HEK293 (cell line): ENCODE measurements around the gene PRG3.

Source experiments
- CTCF ChIA-PET: fragments of 350-600 bp; formaldehyde crosslinking; extraction: SDS; loops from one replicate; lab custom pipeline; 2021; ENCODE audit warnings: antibody characterized with exemption; lab: Yijun Ruan, JAX
- POLR2A ChIA-PET: fragments of 300-600 bp; formaldehyde crosslinking; extraction: SDS; loops from one replicate; lab custom pipeline; 2020; ENCODE audit warnings: antibody characterized with exemption, inconsistent platforms; lab: Yijun Ruan, JAX
- H3K27ac ChIP-seq: fragments of 200-500 bp; sonication (Bioruptor generic); 2 replicates; pipeline ENCODE4 v1.5.1; 2014; ENCODE audit warnings: low read depth, low read length, control low read depth, inconsistent platforms; ENCODE audit errors: extremely low read depth
- H3K36me3 ChIP-seq, 2 experiments: fragments of 200-500 bp in 1 of 2; sonication (Bioruptor generic) in 1 of 2; 1 replicate in 1 of 2; 2 replicates in 1 of 2; pipeline ENCODE4 v1.5.1; 2014 to 2017; ENCODE audit warnings: inconsistent platforms in 2 of 2, low read length in 2 of 2; ENCODE audit not compliant: control insufficient read depth in 2 of 2, insufficient read depth in 1 of 2
- H3K4me1 ChIP-seq: fragments of 200-500 bp; sonication (Bioruptor generic); 2 replicates; pipeline ENCODE4 v1.5.1; 2014; ENCODE audit warnings: mild to moderate bottlenecking, low read length, inconsistent platforms; ENCODE audit not compliant: control insufficient read depth, insufficient read depth
- H3K4me3 ChIP-seq: 2 replicates; pipeline ENCODE4 v1.5.1; 2011; ENCODE audit warnings: low read depth, mild to moderate bottlenecking, control low read depth, low read length, moderate library complexity
- H3K9me3 ChIP-seq: fragments of 200-500 bp; sonication (Bioruptor generic); 2 replicates; pipeline ENCODE4 v1.5.1; 2014; ENCODE audit warnings: low read depth, low read length, inconsistent platforms; ENCODE audit not compliant: control insufficient read depth, insufficient read depth
- CTCF ChIP-seq: fragments of 450-650 bp; formaldehyde crosslinking; IDR thresholded peaks from 2 replicates; pipeline ENCODE4 v1.5.1; 2016; ENCODE audit warnings: missing biosample characterization, missing genetic modification characterization
- PRDM10 ChIP-seq: fragments of 450-650 bp; formaldehyde crosslinking; IDR thresholded peaks from 2 replicates; pipeline ENCODE4 v1.5.1; 2016; ENCODE audit warnings: missing biosample characterization, missing genetic modification characterization
- PRDM2 ChIP-seq: fragments of 450-650 bp; formaldehyde crosslinking; IDR thresholded peaks from 2 replicates; pipeline ENCODE4 v1.5.1; 2016; ENCODE audit warnings: missing biosample characterization, missing genetic modification characterization, borderline replicate concordance
- SALL2 ChIP-seq: fragments of 450-650 bp; formaldehyde crosslinking; IDR thresholded peaks from 2 replicates; pipeline ENCODE4 v1.5.0; 2017; ENCODE audit warnings: missing biosample characterization, mild to moderate bottlenecking, missing genetic modification characterization, borderline replicate concordance
- SCRT1 ChIP-seq: fragments of 450-650 bp; formaldehyde crosslinking; IDR thresholded peaks from 2 replicates; pipeline ENCODE4 v1.5.1; 2016; ENCODE audit warnings: missing biosample characterization, missing genetic modification characterization, borderline replicate concordance
- ZBTB17 ChIP-seq: fragments of 450-650 bp; formaldehyde crosslinking; IDR thresholded peaks from 2 replicates; pipeline ENCODE4 v1.5.1; 2016; ENCODE audit warnings: missing biosample characterization, missing genetic modification characterization
- ZBTB20 ChIP-seq: fragments of 450-650 bp; formaldehyde crosslinking; IDR thresholded peaks from 2 replicates; pipeline ENCODE4 v1.5.1; 2016; ENCODE audit warnings: missing biosample characterization, missing genetic modification characterization
- ZNF114 ChIP-seq: fragments of 450-650 bp; formaldehyde crosslinking; IDR thresholded peaks from 2 replicates; pipeline ENCODE4 v1.5.0; 2017; ENCODE audit warnings: missing biosample characterization, missing genetic modification characterization
- ZNF184 ChIP-seq: fragments of 450-650 bp; IDR thresholded peaks from 2 replicates; pipeline ENCODE4 v1.5.1; 2018; ENCODE audit warnings: missing biosample characterization, mild to moderate bottlenecking, missing genetic modification characterization
- ZNF214 ChIP-seq: fragments of 450-650 bp; formaldehyde crosslinking; IDR thresholded peaks from 2 replicates; pipeline ENCODE4 v1.5.1; 2017; ENCODE audit warnings: missing biosample characterization, mild to moderate bottlenecking, missing genetic modification characterization, borderline replicate concordance
- ZNF335 ChIP-seq: fragments of 450-650 bp; formaldehyde crosslinking; conservative IDR thresholded peaks from 2 replicates; pipeline ENCODE4 v1.5.1; 2016; ENCODE audit warnings: missing biosample characterization, missing genetic modification characterization
- ZNF416 ChIP-seq: fragments of 450-650 bp; formaldehyde crosslinking; IDR thresholded peaks from 2 replicates; pipeline ENCODE4 v1.5.1; 2016; ENCODE audit warnings: missing biosample characterization, missing genetic modification characterization
- ZNF658 ChIP-seq: fragments of 450-650 bp; formaldehyde crosslinking; IDR thresholded peaks from 2 replicates; pipeline ENCODE4; 2016; ENCODE audit warnings: missing biosample characterization, missing genetic modification characterization
- ZNF677 ChIP-seq: fragments of 450-650 bp; IDR thresholded peaks from 2 replicates; pipeline ENCODE4 v1.5.0; 2018; ENCODE audit warnings: missing biosample characterization, mild to moderate bottlenecking, missing genetic modification characterization, moderate library complexity
- ZNF768 ChIP-seq: fragments of 450-650 bp; formaldehyde crosslinking; IDR thresholded peaks from 2 replicates; pipeline ENCODE4 v1.5.1; 2018; ENCODE audit warnings: missing biosample characterization, mild to moderate bottlenecking, missing genetic modification characterization
- ZNF777 ChIP-seq: fragments of 450-650 bp; formaldehyde crosslinking; IDR thresholded peaks from 2 replicates; pipeline ENCODE4 v1.5.1; 2017; ENCODE audit warnings: missing biosample characterization, missing genetic modification characterization, borderline replicate concordance
- ZNF792 ChIP-seq: fragments of 450-650 bp; formaldehyde crosslinking; IDR thresholded peaks from 2 replicates; pipeline ENCODE4 v1.5.1; 2016; ENCODE audit warnings: missing biosample characterization, missing genetic modification characterization
- ZSCAN4 ChIP-seq: fragments of 450-650 bp; formaldehyde crosslinking; IDR thresholded peaks from 2 replicates; pipeline ENCODE4 v1.5.1; 2017; ENCODE audit warnings: missing biosample characterization, missing genetic modification characterization

PRG3 gene

GRCh38 chr11:57335343-57336110 is 45.4 kb downstream of the PRG3 start, which contains the start of gene SSRP1 (continued):
- peak; percentile 96 for TF ChIP-seq PRDM10 (tag by site-specific recombination)
- no peak for TF ChIP-seq ZNF768
- TF ChIP-seq ZNF114 (tag by site-specific recombination) = no peak
- no peak for TF ChIP-seq PRDM2 (tag by site-specific recombination)
- TF ChIP-seq ZNF335 = peak; percentile 87
- TF ChIP-seq ZBTB17 (tag by site-specific recombination) = no peak

GRCh38 chr11:57335023-57335342 is 46.0 kb downstream of the PRG3 start:
- CTCF ChIA-PET = interaction anchor here (0.6 to 1.2 kb wide), 3 partner anchors 15 to 123 kb away, joined by 3 to 5 read pairs (median 4); no protein-coding TSS in a partner anchor
- no peaks in the 10 kb centered on the region for H3K4me1 ChIP-seq
- no peak for TF ChIP-seq ZNF792 (tag by site-specific recombination)
- no peak for TF ChIP-seq ZNF114 (tag by site-specific recombination)
- TF ChIP-seq ZBTB20 (tag by site-specific recombination) = peak; percentile 93
- TF ChIP-seq, all 188 proteins: peak for 1
- Histone ChIP-seq H3K36me3 (peaks cover 0 to 50% of the 10 kb centered on the region in 2 experiments; a peak in 1 of 3 replicates), H3K9me3 (no peaks in the 10 kb centered on the region), H3K27ac (peak overlapping the region; percentile 59; the same call in 1 of the 2 replicates), H3K4me3 (peak overlapping the region; percentile 55)
- POLR2A ChIA-PET = interaction anchor here (2.2 to 3.9 kb wide), 3 partner anchors 10 to 22 kb away, joined by 8 to 78 read pairs (median 11); partner anchors contain the start of gene TNKS1BP1

- Histone ChIP-seq H3K36me3 (peaks cover 0 to 71% of the 10 kb centered on the region in 2 experiments; a peak in 1 of 3 replicates), H3K4me3 (no peak overlapping the region), H3K4me1 (no peaks in the 10 kb centered on the region), H3K9me3 (no peaks in the 10 kb centered on the region), H3K27ac (no peak overlapping the region)
- ChIA-PET CTCF (interaction anchor here (1.1 to 1.8 kb wide), 3 partner anchors 17 to 468 kb away, joined by 3 to 4 read pairs (median 3); no protein-coding TSS in a partner anchor), POLR2A (no interaction called here)
- TF ChIP-seq SCRT1 (tag by site-specific recombination) (no peak), ZNF677 (tag by site-specific recombination) (no peak), ZNF777 (tag by site-specific recombination) (no peak), CTCF (no peak), SALL2 (tag by site-specific recombination) (no peak), ZNF214 (tag by site-specific recombination) (no peak), ZSCAN4 (tag by site-specific recombination) (no peak), ZNF416 (tag by site-specific recombination) (no peak), ZNF184 (tag by site-specific recombination) (no peak), ZNF658 (tag by site-specific recombination) (no peak)
Measured at GRCh38 chr11:57332694-57333440, 48.1 kb downstream of the PRG3 start.
